Measurements from ENCODE around the gene FMNL2.

GRCh38 chr2:152678808-152679207, 343.8 kb downstream of the FMNL2 start:
- TF ChIP-seq POLR2A (IDR thresholded peaks at IDR 0.05) (no peak), CTCF (IDR thresholded peaks at IDR 0.05) (no peak), POLR2AphosphoS5 (IDR thresholded peaks at IDR 0.05) (no peak), EP300 (IDR thresholded peaks at IDR 0.05) (no peak)

Measured in stomach (tissue), 4 donors.